GM19395 (cell line): ENCODE results near the gene C2orf74.
A peak's percentile ranks its signal among the peaks of the same experiment; 100 is the strongest.
"Not testable (repeated sequence)": the region's sequence is repeated elsewhere in the genome, so short reads cannot be mapped to it uniquely, and the experiment has no call there.

Source experiments
- ATAC-seq: cut with Tn5 transposase; IDR thresholded peaks from one replicate; pipeline ENCODE4 v1.9.1; 2021; ENCODE audit warnings: mild to moderate bottlenecking, moderate library complexity; ENCODE audit not compliant: unreplicated experiment

C2orf74 gene

DNA sequence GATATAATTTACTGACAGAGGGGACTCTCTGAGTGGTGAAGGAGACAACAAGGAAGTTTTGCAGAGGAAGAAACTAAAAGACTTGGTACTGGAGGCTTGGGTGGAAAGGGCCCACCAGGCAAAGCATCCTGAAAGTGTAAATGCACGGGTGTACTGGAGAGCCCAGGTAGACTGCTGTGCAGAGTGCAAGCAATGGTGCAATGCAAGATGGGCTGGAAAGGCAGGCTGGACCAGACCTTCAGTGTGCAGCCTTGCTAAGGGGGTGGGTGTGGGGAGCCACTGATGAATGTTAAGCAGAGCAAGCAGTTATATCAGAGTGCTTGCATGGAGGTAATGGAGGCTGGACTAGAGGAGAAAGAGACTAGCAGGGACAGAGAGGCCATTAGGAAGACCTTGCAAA, 10.7 kb downstream of the C2orf74 start:
- no peak for ATAC-seq

DNA sequence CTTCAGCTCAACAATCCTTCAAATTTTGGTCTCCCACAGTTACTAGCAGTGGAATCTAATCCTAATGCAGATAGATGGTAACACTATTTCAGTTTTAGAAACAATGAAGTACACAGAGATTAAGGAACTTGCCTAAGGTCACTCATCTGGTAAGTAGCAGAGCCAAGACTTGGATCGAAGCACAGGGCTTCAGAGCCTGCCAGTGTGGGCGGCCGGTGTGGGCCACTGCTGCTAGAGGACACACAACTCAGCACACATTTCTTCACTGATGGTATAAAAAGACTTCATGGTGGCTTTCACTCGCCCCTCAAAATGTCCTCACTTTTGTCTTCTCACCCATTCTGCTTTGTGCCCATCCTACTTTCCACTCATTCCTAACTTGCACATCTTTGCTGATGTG, 11.1 kb downstream of the C2orf74 start:
- no peak for ATAC-seq

DNA sequence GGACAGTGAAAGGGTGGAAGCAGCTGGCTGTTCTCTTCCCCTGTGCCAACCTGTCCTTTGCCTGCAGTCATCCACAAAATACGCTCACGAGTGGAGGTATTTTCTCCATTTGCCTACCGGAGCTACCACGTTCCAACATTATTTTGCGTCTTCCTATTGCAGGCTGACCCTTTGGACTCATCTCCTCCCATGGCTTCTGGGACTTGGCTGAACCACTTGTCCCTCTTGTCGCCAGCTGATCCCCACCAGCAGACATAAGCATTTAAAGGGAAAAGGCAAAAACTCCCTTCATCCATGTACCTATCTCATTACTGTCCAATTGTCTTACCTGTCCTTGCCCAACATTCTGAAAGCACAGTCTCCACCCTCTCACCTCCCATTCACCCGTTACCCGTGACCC, 13.0 kb downstream of the C2orf74 start:
- ATAC-seq: no peak

DNA sequence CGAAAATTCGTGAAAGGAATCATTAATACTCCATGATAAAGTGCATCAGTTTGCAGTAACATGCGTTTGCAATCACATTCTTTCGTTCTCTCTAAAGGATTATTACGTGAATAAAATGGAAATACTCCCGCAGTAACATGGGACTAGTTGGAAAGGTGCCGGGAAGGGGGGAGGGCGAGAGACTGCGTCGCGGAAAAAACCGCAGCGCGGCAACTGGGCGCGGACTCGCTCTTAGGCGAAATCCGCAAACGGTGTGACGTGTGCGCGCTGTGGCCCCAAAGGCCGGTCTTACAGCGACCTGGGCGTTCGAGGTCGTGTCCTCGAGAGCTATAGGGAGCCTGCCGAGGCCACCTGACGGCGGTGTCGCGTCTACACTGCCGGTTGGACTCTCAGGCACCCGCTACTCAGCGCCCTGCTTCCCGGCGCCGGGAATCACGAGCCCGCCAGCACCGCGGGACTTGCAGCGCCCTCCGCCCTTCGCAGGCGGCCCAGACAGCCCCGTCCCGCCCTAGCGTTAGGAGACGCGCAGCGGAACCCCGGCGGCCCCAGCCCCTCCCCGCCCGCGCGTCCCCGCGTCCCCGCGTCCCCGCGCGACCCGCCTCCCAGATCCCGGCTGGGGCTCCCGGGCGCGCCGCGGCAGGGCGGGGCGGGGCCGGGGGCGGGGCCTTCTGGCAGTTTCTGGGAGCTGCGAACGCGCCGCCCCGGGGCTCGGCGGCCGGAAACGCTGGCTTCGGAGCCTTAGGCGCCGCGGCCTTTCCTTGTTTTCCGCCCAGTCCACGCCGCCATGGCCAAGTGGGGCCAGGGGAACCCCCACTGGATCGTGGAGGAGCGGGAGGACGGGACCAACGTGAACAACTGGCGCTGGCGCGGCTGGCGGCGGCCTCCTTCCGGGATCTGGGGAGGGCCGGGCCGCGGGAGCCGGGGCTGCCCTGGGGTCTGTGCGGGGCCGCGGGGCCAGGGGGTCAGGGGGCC, 15.1 kb downstream of the C2orf74 start:
- peak; percentile 72 for ATAC-seq

GRCh38 chr2:61177727-61178549, 15.9 kb downstream of the C2orf74 start:
- ATAC-seq: peak; percentile 44

- no peak for ATAC-seq
Observed at GRCh38 chr2:61178603-61179545, 16.9 kb downstream of the C2orf74 start.

DNA sequence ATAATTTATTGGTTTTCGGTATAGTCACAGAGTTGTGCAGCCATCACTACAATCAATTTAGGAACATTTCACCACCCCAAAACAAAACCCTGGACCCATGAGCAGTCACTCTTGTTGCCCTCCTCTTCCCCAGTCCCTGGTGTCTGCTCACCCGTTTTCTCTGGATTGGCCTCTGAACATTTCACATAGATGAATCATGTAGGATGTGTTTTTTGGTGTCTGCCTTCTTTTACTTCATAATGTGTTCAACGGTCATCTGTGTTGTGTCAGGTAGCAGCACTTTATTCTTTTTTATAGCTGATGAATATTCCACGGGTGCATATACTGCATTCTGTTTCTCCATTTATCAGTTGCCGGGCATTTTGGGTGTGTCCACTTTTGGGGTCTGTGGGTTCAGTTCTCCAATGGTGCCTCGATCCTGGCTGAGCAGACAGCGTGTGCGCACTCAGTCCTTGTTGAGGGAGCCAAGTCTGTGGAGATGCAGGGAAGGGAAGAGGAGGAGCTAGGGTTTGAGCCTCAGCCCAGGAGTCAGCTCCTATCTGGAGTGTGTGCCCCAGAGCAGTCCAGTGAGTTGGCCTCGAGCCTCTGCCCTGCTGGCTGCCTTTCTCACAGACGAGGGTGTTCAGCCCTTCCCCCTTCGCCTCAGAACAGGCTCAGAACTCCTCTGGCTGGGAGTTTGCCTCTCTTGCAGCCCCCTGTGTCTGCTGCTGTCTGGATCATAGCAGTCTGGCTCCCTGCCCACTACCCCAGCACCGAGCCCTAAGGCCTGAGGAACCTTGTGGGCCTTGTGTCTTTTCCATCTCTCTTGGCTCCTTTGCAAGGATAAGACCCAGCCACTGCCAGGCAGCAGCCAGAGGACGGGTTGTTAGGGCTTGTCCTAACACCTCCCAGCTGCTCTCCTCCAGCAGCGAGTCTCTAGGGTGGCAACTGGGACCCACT, 18.0 kb downstream of the C2orf74 start:
- ATAC-seq: no peak

DNA sequence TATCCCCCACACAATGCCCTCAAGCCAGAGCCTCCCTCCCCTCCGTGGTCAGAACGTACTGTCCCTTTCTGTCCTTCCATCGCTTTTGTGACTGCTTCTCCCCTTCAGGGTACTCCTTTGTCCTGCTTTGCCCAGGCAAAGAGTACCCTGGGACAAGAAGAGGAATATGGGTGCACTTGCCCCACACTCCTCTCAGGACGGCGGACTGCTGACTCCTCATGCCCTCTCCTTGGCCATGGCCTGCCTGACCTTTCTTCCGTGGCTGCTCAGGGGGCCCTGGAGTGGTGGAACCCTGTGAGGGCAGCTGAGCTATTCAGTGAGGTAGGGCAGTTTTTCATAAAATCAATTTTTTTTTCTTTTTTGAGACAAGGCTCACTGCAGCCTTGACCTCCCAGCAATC, 18.7 kb downstream of the C2orf74 start:
- no peak for ATAC-seq

GRCh38 chr2:61181382-61182058, 19.5 kb downstream of the C2orf74 start:
- ATAC-seq: no peak

DNA sequence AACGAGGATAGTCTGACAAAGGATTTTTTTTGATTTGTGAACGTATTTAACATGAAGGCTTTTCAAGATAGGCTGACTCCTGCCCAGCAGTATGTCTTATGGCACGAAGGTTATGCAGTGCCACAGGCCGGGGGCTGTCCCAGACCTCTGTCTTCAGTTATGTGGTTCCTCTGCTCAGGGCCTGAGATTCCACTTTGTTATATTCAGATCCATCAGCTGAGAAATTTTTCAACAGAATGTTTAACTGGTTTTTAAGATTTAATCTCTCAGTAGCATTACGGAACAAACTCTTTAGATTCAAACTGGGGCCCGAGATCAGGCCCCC, 20.0 kb downstream of the C2orf74 start:
- ATAC-seq: no peak

DNA sequence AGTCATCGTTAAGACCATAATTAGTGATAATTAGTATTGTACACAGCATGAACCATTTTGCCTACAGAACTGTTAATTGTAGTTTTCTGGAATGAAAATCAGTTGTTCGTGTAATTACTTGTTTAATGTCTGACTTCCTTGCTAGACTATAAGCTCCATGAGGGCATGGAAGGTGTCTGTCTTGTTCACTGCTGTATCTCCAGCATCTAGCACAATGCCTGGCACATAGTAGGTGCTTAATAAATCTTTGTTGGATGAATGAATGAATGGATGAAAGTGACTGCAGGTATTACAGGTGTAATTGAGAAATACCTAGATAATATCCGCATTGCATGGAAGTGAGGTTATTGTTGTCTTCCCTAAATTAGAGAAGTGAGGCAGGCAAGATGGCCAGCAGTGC, 21.8 kb downstream of the C2orf74 start:
- ATAC-seq: no peak

GRCh38 chr2:61184263-61184662, 22.3 kb downstream of the C2orf74 start:
- no peak for ATAC-seq

GRCh38 chr2:61185231-61185728, 23.3 kb downstream of the C2orf74 start:
- ATAC-seq: no peak

DNA sequence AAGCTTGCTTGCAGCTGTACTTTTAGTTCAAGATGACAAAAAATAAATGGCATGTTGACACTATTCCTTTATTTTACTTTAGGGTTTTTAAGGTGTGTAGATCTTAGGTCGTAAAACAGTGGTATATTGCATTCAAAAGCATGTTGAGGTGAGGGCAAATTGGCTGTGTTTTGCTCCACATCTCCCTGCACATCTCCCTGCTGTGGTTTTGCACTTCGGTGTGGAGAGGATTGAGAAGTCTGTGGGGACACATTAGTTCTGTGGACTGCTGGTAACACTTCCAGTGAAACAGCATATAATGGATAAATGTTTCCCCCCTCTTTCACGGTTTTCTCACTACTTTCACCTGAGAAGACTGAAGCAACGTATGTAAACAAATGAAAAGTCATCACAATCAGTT, 25.1 kb downstream of the C2orf74 start:
- ATAC-seq: no peak

GRCh38 chr2:61193670-61194561, 31.9 kb downstream of the C2orf74 start:
- no peak for ATAC-seq

GRCh38 chr2:61194646-61195045, 32.7 kb downstream of the C2orf74 start:
- not testable (repeated sequence) for ATAC-seq

DNA sequence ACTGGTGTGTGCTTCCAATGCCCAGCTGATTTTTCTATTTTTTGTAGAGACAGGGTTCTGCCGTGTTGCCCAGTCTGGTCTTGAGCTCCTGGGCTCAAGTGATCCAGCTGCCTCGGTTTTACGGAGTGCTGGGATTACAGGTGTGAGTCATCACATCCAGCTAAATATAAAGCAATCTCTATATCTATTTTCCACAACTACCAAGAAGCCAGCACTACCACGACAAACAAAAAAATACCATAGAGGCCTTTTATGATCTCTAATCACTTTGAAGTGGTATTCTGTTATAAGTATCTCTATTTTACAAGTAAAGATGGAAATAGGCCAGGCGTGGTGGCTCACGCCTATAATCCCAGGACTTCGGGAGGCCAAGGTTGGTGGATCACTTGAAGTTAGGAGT, 34.7 kb downstream of the C2orf74 start:
- ATAC-seq: no peak

GRCh38 chr2:61205132-61205531, 43.1 kb downstream of the C2orf74 start:
- no peak for ATAC-seq
